GM12878 (cell line): Measurements from ENCODE around the gene LYL1. TPM values are rescaled to one million over a fixed set of nuclear protein-coding genes. Genes with fewer than 3 reads are reported as not detected.

Source experiments
- ATAC-seq: fragments of 200-7000 bp; cut with Tn5 transposase; 3 replicates; pipeline ENCODE4 v1.9.1; 2020; ENCODE audit warnings: mild to moderate bottlenecking, moderate library complexity
- BruUV-seq: library from RNA; stranded (reverse); fragments of 400-500 nt; replicated peaks from 2 replicates; lab custom pipeline; 2021; lab: Mats Ljungman, UMichigan
- CTCF ChIA-PET: fragments of 300-600 bp; sonication (Branson Sonifier 250); formaldehyde crosslinking; extraction: SDS; loops from one replicate; lab custom pipeline; 2021; ENCODE audit warnings: inconsistent platforms; lab: Yijun Ruan, JAX
- POLR2A ChIA-PET: fragments of 350-600 bp; formaldehyde crosslinking; extraction: SDS; loops from one replicate; lab custom pipeline; 2021; ENCODE audit warnings: inconsistent platforms; lab: Charles Lee
- RAD21 ChIA-PET: fragments of 300-600 bp; sonication (Branson Sonifier 250); formaldehyde crosslinking; loops from one replicate; lab custom pipeline; 2023; ENCODE audit warnings: antibody characterized with exemption; ENCODE audit not compliant: unreplicated experiment; lab: Charles Lee
- SMC1A ChIA-PET: fragments of 300-600 bp; sonication (Branson Sonifier 250); formaldehyde crosslinking; loops from one replicate; lab custom pipeline; 2023; ENCODE audit not compliant: unreplicated experiment, uncharacterized antibody; lab: Charles Lee
- DNase-seq: peaks from one replicate; pipeline ENCODE4 v3.0.0-alpha.2; 2011; ENCODE audit warnings: low read depth, low spot score
- FAIRE-seq: peaks from 3 replicates; lab custom pipeline; 2011; peaks lifted over from hg19 to GRCh38; lab: Jason Lieb, UNC
- H2AFZ ChIP-seq: 2 replicates; pipeline ENCODE4 v1.6.0; 2011; ENCODE audit warnings: low read depth, low read length, control low read depth; ENCODE audit not compliant: control insufficient read depth
- H3K27ac ChIP-seq: 2 replicates; pipeline ENCODE4 v1.5.1; 2011; ENCODE audit warnings: control low read depth; ENCODE audit not compliant: control insufficient read depth, insufficient read depth
- H3K27me3 ChIP-seq, 2 experiments: replicated peaks in 1 of 2; 2 replicates each; pipeline versions ENCODE4 v1.6.0 to v1.6.1; 2011; ENCODE audit warnings: low read length in 1 of 2; ENCODE audit not compliant: control insufficient read depth in 2 of 2, insufficient read depth in 2 of 2
- H3K36me3 ChIP-seq, 2 experiments: 2 replicates each; pipeline ENCODE4 v1.5.1; 2011; ENCODE audit warnings: low read length in 1 of 2; ENCODE audit not compliant: control insufficient read depth in 2 of 2, insufficient read depth in 2 of 2
- H3K4me1 ChIP-seq: 2 replicates; pipeline ENCODE4 v1.6.1; 2011; ENCODE audit warnings: mild to moderate bottlenecking, low read length, moderate library complexity, mixed read lengths; ENCODE audit not compliant: control insufficient read depth, insufficient read depth
- H3K4me2 ChIP-seq: 2 replicates; pipeline ENCODE4 v1.6.0; 2011; ENCODE audit warnings: control low read depth; ENCODE audit not compliant: control insufficient read depth, insufficient read depth
- H3K4me3 ChIP-seq: fragments of 200-600 bp; sonication (generic); 2 replicates; pipeline ENCODE4 v1.5.1; 2016
- H3K79me2 ChIP-seq: 2 replicates; pipeline ENCODE4 v1.6.0; 2011; ENCODE audit warnings: low read length; ENCODE audit not compliant: control insufficient read depth, insufficient read depth
- H3K9ac ChIP-seq: 2 replicates; pipeline ENCODE4 v1.8.0; 2011; ENCODE audit warnings: low read length, control low read depth, mixed read lengths; ENCODE audit not compliant: control insufficient read depth, insufficient read depth
- H3K9me3 ChIP-seq: replicated peaks from 3 replicates; pipeline ENCODE4 v1.5.1; 2011; ENCODE audit warnings: mild to moderate bottlenecking, low read length; ENCODE audit not compliant: control insufficient read depth, insufficient read depth
- H4K20me1 ChIP-seq: 2 replicates; pipeline ENCODE4 v1.6.0; 2011; ENCODE audit not compliant: control insufficient read depth, insufficient read depth
- RFX5 ChIP-seq: IDR thresholded peaks from 2 replicates; pipeline ENCODE4 v1.6.1; 2011; ENCODE audit warnings: low read depth, low read length, improper control_type of control experiment
- SPI1 ChIP-seq: IDR thresholded peaks from 2 replicates; pipeline ENCODE4 v1.6.1; 2011; ENCODE audit warnings: low read depth, mild to moderate bottlenecking, low read length, moderate library complexity, borderline replicate concordance; ENCODE audit not compliant: insufficient read depth
- SREBF1 ChIP-seq: IDR thresholded peaks from 2 replicates; pipeline ENCODE4 v1.6.1; 2012; ENCODE audit warnings: mild to moderate bottlenecking, low read length
- SUPT20H ChIP-seq: IDR thresholded peaks from 2 replicates; pipeline ENCODE4 v1.6.1; 2011; ENCODE audit warnings: low read depth, mild to moderate bottlenecking, low read length, moderate library complexity, borderline replicate concordance; ENCODE audit not compliant: control insufficient read depth
- TCF7 ChIP-seq: IDR thresholded peaks from 2 replicates; pipeline ENCODE4 v1.6.1; 2014; ENCODE audit warnings: antibody characterized with exemption, borderline replicate concordance
- WGBS: methylation state at CpG from one replicate; pipeline ENCODE4 v1.1.6; 2016; ENCODE audit warnings: low lambda C conversion rate; ENCODE audit not compliant: insufficient replicate concordance, insufficient coverage; ENCODE audit errors: missing lambda C conversion rate; 5-methylcytosine and 5-hydroxymethylcytosine counted together
- in situ Hi-C: fragments of 300-500 bp; cut with MboI; formaldehyde crosslinking; loops from 9 replicates; pipeline ENCODE4 v1.14.3; 2018; ENCODE audit warnings: mixed read lengths
- intact Hi-C: fragments of 100-400 bp; cut with micrococcal nuclease; formaldehyde crosslinking; loops from one replicate; pipeline ENCODE4 v1.14.2; 2022; ENCODE audit not compliant: unreplicated experiment
- polyA plus RNA-seq, 11 experiments: library from polyadenylated mRNA; depleted of rRNA in 4 of 11; unstranded in 6 of 11; stranded (reverse) in 5 of 11; fragments of >200 nt; fragmentation: Nextera tagmentation in 4 of 11; fragmentation: Illumina TruSeq in 1 of 11; extraction: Ambion mirVana in 4 of 11; extraction: Trizol in 1 of 11; gene quantifications; 1 replicate in 1 of 11; 2 replicates in 10 of 11; pipeline versions ENCODE4 v1.2.1 to v1.2.3, GENCODE V29; 2011 to 2016; ENCODE audit warnings: inconsistent platforms in 2 of 11, missing spikeins in 2 of 11, low read depth in 1 of 11
- total RNA-seq, 4 experiments: library from RNA; depleted of rRNA in 3 of 4; stranded (reverse); fragments of >200 nt in 3 of 4; fragmentation: Illumina TruSeq in 1 of 4; extraction: Trizol in 1 of 4; gene quantifications; 2 replicates each; pipeline versions ENCODE4 v1.2.1 to v1.2.3, GENCODE V29; 2013 to 2021
- TF ChIP-seq, protein P1 (sequence below): IDR thresholded peaks from 2 replicates; pipeline ENCODE4 v1.6.1; 2011; ENCODE audit warnings: low read depth, low read length, improper control_type of control experiment, borderline replicate concordance

The LYL1 gene
- total and polyA plus RNA-seq, 10 of the 15 experiments (the other 5 are each of a cell fraction or from before 2014, with no cell fraction given), result 0.10 to 34.8 (median 4.4) TPM

DNA sequence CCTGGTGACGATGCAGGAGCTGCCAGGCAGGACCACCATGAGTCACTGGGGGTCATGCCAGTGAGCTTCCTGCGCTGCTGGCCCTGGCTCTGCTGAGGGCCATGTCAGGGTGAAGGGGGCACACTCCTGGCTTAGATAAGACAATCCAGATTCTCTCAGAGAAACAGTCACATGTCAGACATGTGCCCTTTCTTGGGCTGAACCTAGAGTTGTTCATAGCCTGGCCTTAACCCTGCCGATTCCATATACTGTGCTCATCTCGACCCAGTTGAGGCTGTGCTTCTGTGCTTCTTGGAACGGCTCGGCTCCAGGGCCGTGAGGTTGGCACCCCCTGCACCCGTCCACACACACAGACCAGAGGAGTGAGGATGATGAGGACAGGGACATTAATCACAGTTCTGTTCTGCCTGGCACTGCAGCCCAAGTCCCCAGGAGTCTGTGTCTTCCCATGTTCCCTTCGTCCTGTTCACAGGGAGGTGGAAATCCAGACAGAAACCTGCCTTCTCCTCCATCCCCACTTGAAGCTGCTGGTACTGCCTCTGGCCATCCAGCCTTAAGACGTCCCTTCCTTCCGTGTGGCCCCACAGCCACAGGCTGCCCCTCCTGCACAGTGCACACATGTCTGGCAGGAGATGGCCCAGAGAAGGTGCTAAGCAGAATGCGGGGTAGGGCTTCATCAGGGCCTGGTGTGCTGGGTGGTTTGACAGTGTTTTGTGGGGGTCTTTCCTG lies 50.0 kb downstream of the LYL1 start:
- H2AFZ ChIP-seq, result no peak overlapping the region
- POLR2A ChIA-PET, result no interaction called here
- H3K27me3 ChIP-seq, result peaks cover 0 to 10% of the 10 kb centered on the region in 2 experiments; a peak in 3 of 4 replicates
- H3K9ac ChIP-seq, result no peak overlapping the region
- intact Hi-C loops (no loop called here), in situ Hi-C loops (no loop called here)
- no peaks in the 10 kb centered on the region for H3K4me1 ChIP-seq
- H3K4me3 ChIP-seq, result no peak overlapping the region
- H3K36me3 ChIP-seq, result no peaks in the 10 kb centered on the region
- ATAC-seq, result no peak
- H4K20me1 ChIP-seq, result no peaks in the 10 kb centered on the region
- FAIRE-seq, result no peak
- TF ChIP-seq SPI1, result no peak
- TF ChIP-seq TCF7, result no peak
- TF ChIP-seq, protein P1, sequence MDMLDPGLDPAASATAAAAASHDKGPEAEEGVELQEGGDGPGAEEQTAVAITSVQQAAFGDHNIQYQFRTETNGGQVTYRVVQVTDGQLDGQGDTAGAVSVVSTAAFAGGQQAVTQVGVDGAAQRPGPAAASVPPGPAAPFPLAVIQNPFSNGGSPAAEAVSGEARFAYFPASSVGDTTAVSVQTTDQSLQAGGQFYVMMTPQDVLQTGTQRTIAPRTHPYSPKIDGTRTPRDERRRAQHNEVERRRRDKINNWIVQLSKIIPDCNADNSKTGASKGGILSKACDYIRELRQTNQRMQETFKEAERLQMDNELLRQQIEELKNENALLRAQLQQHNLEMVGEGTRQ, result no peak
- TF ChIP-seq SUPT20H, result no peak
- TF ChIP-seq RFX5, result no peak
- TF ChIP-seq SREBF1, result no peak
- H3K79me2 ChIP-seq, result no peaks in the 10 kb centered on the region
- CTCF ChIA-PET, result interaction anchor here (1.6 kb wide), 1 partner anchor 9 kb away, joined by 7 read pairs; no protein-coding TSS in a partner anchor
- SMC1A ChIA-PET, result no interaction called here
- no peak for DNase-seq
- no peak overlapping the region for H3K27ac ChIP-seq
- RAD21 ChIA-PET, result interaction anchor here (0.6 kb wide), 1 partner anchor 71 kb away, joined by 3 read pairs; no protein-coding TSS in a partner anchor
- no peaks in the 10 kb centered on the region for H3K9me3 ChIP-seq
- BruUV-seq, result no TSS peak
- WGBS, result 32% methylated on average over 12 of the region's 12 CpGs
- no peak overlapping the region for H3K4me2 ChIP-seq
